Inflammatory macrophage (primary cell): ENCODE measurements around the gene PRR13.

ENCODE experiments used
- DNase-seq, 2 donors: peaks; one replicate each; pipeline ENCODE4 v3.0.0-alpha.2; 2020 to 2022

Gene PRR13

DNA sequence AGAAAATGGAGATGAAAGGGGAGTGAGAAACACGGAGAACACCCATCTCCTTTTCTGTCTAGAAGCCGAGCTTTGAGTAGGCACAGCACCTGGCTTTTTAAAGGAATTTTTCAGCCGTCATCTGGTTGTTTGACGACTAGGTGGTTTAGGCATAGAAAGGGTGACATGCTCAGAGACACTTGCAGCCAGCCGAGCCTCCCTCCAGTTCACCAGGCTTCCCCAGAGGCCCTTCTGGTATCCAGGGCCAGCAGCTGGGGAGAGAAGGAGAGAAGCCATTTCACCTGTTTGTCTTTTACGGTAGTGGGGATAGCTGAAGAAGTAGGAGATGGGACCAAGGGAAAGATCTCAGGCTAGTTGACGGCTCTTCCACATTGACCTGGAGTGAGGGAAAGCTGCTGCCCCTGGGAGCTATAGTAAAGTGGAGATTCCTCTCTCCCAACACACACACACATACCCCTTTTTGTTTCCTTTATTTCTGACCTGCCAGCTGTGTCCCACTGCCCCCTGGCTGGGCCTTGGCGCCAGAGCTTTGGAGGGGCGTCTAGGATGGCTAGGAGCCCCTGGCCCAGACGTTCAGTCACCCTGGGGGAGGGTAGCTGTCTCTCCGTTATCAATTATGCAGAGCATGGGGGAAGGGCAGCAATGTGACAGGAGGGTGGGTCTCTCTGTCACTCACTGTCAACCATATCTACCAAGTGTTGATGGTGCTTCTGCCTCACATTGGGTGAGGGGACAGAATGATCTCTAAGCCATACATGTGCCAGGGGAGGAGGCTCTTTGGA lies 52.3 kb downstream of the PRR13 start:
- DNase-seq = no peak
